ENCODE data around the gene RBM28.
A peak's percentile ranks its signal among the peaks of the same experiment; 100 is the strongest.

Gene RBM28

GRCh38 chr7:128343554-128344430 lies at the start of gene RBM28:
Gene RBM28, minus strand, starts transcription at chr7:128343908. Its CDS starts 115 bp downstream, at chr7:128343793.
- peak; percentile 95 for DNase-seq (ENCODE audit: low spot score)

GRCh38 chr7:128392446-128393327 lies 49.0 kb upstream of the RBM28 start:
- no peak for DNase-seq (ENCODE audit: low spot score)

- no peak for DNase-seq (ENCODE audit: low spot score)
Observed at GRCh38 chr7:128391805-128392204, 48.1 kb upstream of the RBM28 start.

GRCh38 chr7:128390871-128391565 lies 47.3 kb upstream of the RBM28 start:
- no peak for DNase-seq (ENCODE audit: low spot score)

- no peak for DNase-seq (ENCODE audit: low spot score)
Observed at GRCh38 chr7:128389618-128390329, 46.1 kb upstream of the RBM28 start.

GRCh38 chr7:128389085-128389617 lies 45.4 kb upstream of the RBM28 start:
- no peak for DNase-seq (ENCODE audit: low spot score)

- no peak for DNase-seq (ENCODE audit: low spot score)
Observed at GRCh38 chr7:128388145-128388485, 44.4 kb upstream of the RBM28 start.

- DNase-seq (ENCODE audit: low spot score): peak; percentile 95
Observed at GRCh38 chr7:128387216-128388144, 43.8 kb upstream of the RBM28 start.

- DNase-seq (ENCODE audit: low spot score): no peak
Observed at GRCh38 chr7:128385988-128386925, 42.5 kb upstream of the RBM28 start.

- DNase-seq (ENCODE audit: low spot score): no peak
Observed at GRCh38 chr7:128384726-128385125, 41.0 kb upstream of the RBM28 start.

GRCh38 chr7:128383776-128384175 lies 40.1 kb upstream of the RBM28 start:
- no peak for DNase-seq (ENCODE audit: low spot score)

- DNase-seq (ENCODE audit: low spot score): no peak
Observed at GRCh38 chr7:128381161-128381821, 37.6 kb upstream of the RBM28 start.

- no peak for DNase-seq (ENCODE audit: low spot score)
Observed at GRCh38 chr7:128380483-128381106, 36.9 kb upstream of the RBM28 start.

GRCh38 chr7:128379900-128380479 lies 36.3 kb upstream of the RBM28 start:
- DNase-seq (ENCODE audit: low spot score): no peak

- no peak for DNase-seq (ENCODE audit: low spot score)
Observed at GRCh38 chr7:128378637-128379036, 34.9 kb upstream of the RBM28 start.

- no peak for DNase-seq (ENCODE audit: low spot score)
Observed at GRCh38 chr7:128376077-128376476, 32.4 kb upstream of the RBM28 start.

- DNase-seq (ENCODE audit: low spot score): no peak
Observed at GRCh38 chr7:128374041-128374440, 30.3 kb upstream of the RBM28 start.

- no peak for DNase-seq (ENCODE audit: low spot score)
Observed at GRCh38 chr7:128373606-128374005, 29.9 kb upstream of the RBM28 start.
